Stomach (tissue), 9 donors: ENCODE results near the gene ALK. TPM values are rescaled to one million over a fixed set of nuclear protein-coding genes. Genes with fewer than 3 reads are reported as not detected.

Experiments used
- DNase-seq, 2 donors: peaks; one replicate each; pipeline versions ENCODE4 v3.0.0 to v3.0.0-alpha.2; 2013 to 2019
- H3K27ac ChIP-seq, 5 donors: fragments of 200-600 bp in 4 of 5; sonication (generic) in 4 of 5; one replicate each; pipeline ENCODE4 v1.5.1; 2013 to 2019; ENCODE audit warnings: mild to moderate bottlenecking in 1 of 5, moderate library complexity in 1 of 5
- H3K27me3 ChIP-seq, 3 donors: fragments of 200-600 bp; sonication (generic); one replicate each; pipeline ENCODE4 v1.5.1; 2017 to 2019; ENCODE audit warnings: mixed run types in 1 of 3
- H3K36me3 ChIP-seq, 4 donors: fragments of 200-600 bp; sonication (generic); 1 replicate in 3 of 4; 2 replicates in 1 of 4; pipeline ENCODE4 v1.5.1; 2016 to 2019
- H3K4me1 ChIP-seq, 4 donors: fragments of 200-600 bp; sonication (generic); one replicate each; pipeline ENCODE4 v1.5.1; 2016 to 2019
- H3K4me3 ChIP-seq, 4 donors: fragments of 200-600 bp; sonication (generic) in 3 of 4; one replicate each; pipeline ENCODE4 v1.5.1; 2016 to 2019; ENCODE audit warnings: mild to moderate bottlenecking in 1 of 4
- H3K9me3 ChIP-seq, 4 donors: fragments of 200-600 bp; sonication (generic); one replicate each; pipeline ENCODE4 v1.5.1; 2016 to 2019
- CTCF ChIP-seq, 7 experiments: fragments of 450-650 bp in 4 of 7; fragments of 200-600 bp in 3 of 7; sonication (generic) in 3 of 7; IDR thresholded peaks; one replicate each; pipeline ENCODE4 v1.5.1; 2016 to 2019; ENCODE audit warnings: antibody characterized with exemption in 7 of 7, control low read depth in 2 of 7, mild to moderate bottlenecking in 1 of 7
- EP300 ChIP-seq: sonication (generic); formaldehyde crosslinking; IDR thresholded peaks from one replicate; pipeline ENCODE4 v1.6.1; 2017; ENCODE audit warnings: antibody characterized with exemption
- POLR2A ChIP-seq, 4 donors: fragments of 450-650 bp; IDR thresholded peaks; one replicate each; pipeline ENCODE4 v1.6.1; 2016; ENCODE audit warnings: antibody characterized with exemption in 4 of 4, control low read depth in 2 of 4, mild to moderate bottlenecking in 1 of 4, moderate library complexity in 1 of 4
- POLR2AphosphoS5 ChIP-seq, 3 donors: sonication (generic); formaldehyde crosslinking; IDR thresholded peaks; one replicate each; pipeline ENCODE4 v1.6.1; 2016; ENCODE audit warnings: antibody characterized with exemption in 3 of 3
- WGBS, 5 donors: extraction: QIAGEN DNeasy Blood & Tissue Kit in 3 of 5; methylation state at CpG; one replicate each; pipeline versions ENCODE4 v1.1.5 to v1.1.7; 2013 to 2018; 5-methylcytosine and 5-hydroxymethylcytosine counted together
- intact Hi-C: fragments of 100-400 bp; cut with DNase I; formaldehyde crosslinking; loops from one replicate; pipeline ENCODE4 v1.15.1; 2023; ENCODE audit warnings: low total_unique reads
- polyA plus RNA-seq, 3 donors: library from polyadenylated mRNA; stranded (reverse); fragments of 200-250 nt; gene quantifications; one replicate each; pipeline ENCODE4 v1.2.3, GENCODE V29; 2013
- total RNA-seq, 5 donors: library from RNA; depleted of rRNA; stranded (reverse); fragments of >200 nt; gene quantifications; one replicate each; pipeline versions ENCODE4 v1.1.0 to v1.2.3, GENCODE V29; 2014 to 2016
- donor health status: healthy with polysubstance abuse.
- donor health status: Bipolar disorder and iron deficiency.
- donor health status: healthy.

ALK gene
- total and polyA plus RNA-seq, 8 donors = 0.13 to 0.92 TPM; not detected in 6

- Histone ChIP-seq H3K4me1 (peaks cover 0 to 8% (median 3%) of the 10 kb centered on the region in 4 donors), H3K36me3 (no peaks in the 10 kb centered on the region), H3K27me3 (no peaks in the 10 kb centered on the region), H3K9me3 (no peaks in the 10 kb centered on the region), H3K27ac (no peak overlapping the region), H3K4me3 (no peak overlapping the region)
- WGBS, 5 donors = 63 to 76% (median 69%) methylated on average over 4 to 5 of the region's 5 CpGs
- no peak for DNase-seq
- intact Hi-C loops = no loop called here
- TF ChIP-seq POLR2AphosphoS5 (IDR thresholded peaks at IDR 0.05) (no peak), EP300 (no peak), POLR2A (IDR thresholded peaks at IDR 0.05) (no peak)
Observed at GRCh38 chr2:29400930-29401653, 520.3 kb downstream of the ALK start.

- Histone ChIP-seq H3K36me3 (no peaks in the 10 kb centered on the region), H3K27me3 (no peaks in the 10 kb centered on the region), H3K27ac (no peak overlapping the region), H3K4me3 (no peak overlapping the region), H3K9me3 (no peaks in the 10 kb centered on the region), H3K4me1 (peaks cover 0 to 8% (median 3%) of the 10 kb centered on the region in 4 donors)
- WGBS, 5 donors = 57 to 64% (median 60%) methylated on average over 7 to 8 of the region's 8 CpGs
- peak in 1 of 2 donors; percentile 24 for DNase-seq
- TF ChIP-seq EP300 = no peak
- no peak for TF ChIP-seq CTCF (IDR thresholded peaks at IDR 0.05)
- no peak for TF ChIP-seq POLR2AphosphoS5 (IDR thresholded peaks at IDR 0.05)
- no peak for TF ChIP-seq POLR2A (IDR thresholded peaks at IDR 0.05)
- intact Hi-C loops = no loop called here
Observed at GRCh38 chr2:29398384-29399237, 522.8 kb downstream of the ALK start.

GRCh38 chr2:29397713-29398112 lies 523.7 kb downstream of the ALK start:
- Histone ChIP-seq H3K4me3 (no peak overlapping the region), H3K9me3 (no peaks in the 10 kb centered on the region), H3K36me3 (no peaks in the 10 kb centered on the region), H3K27ac (no peak overlapping the region), H3K4me1 (peaks cover 0 to 8% (median 3%) of the 10 kb centered on the region in 4 donors), H3K27me3 (no peaks in the 10 kb centered on the region)
- no peak for DNase-seq
- intact Hi-C loops = no loop called here
- WGBS, 5 donors = 32 to 62% (median 53%) methylated on average over 2 to 4 of the region's 4 CpGs
- TF ChIP-seq POLR2A (IDR thresholded peaks at IDR 0.05) (no peak), CTCF (IDR thresholded peaks at IDR 0.05) (no peak), EP300 (no peak), POLR2AphosphoS5 (IDR thresholded peaks at IDR 0.05) (no peak)

GRCh38 chr2:29397039-29397438 lies 524.3 kb downstream of the ALK start:
- Histone ChIP-seq H3K9me3 (no peaks in the 10 kb centered on the region), H3K4me1 (peaks cover 0 to 8% (median 0%) of the 10 kb centered on the region in 4 donors), H3K27me3 (no peaks in the 10 kb centered on the region), H3K27ac (no peak overlapping the region), H3K4me3 (no peak overlapping the region), H3K36me3 (no peaks in the 10 kb centered on the region)
- 34 to 57% (median 42%) methylated on average over 2 of the region's 2 CpGs for WGBS, 5 donors
- TF ChIP-seq POLR2A (IDR thresholded peaks at IDR 0.05) (no peak), EP300 (no peak), CTCF (IDR thresholded peaks at IDR 0.05) (no peak), POLR2AphosphoS5 (IDR thresholded peaks at IDR 0.05) (no peak)
- intact Hi-C loops = no loop called here
- DNase-seq = no peak
